ENCODE data around the gene SMARCD1.

- TF ChIP-seq DPF2 (IDR thresholded peaks at IDR 0.05), result no peak
- TF ChIP-seq STAT6 (CRISPR knock-in tag; IDR thresholded peaks at IDR 0.05), result no peak
- TF ChIP-seq FOS (IDR thresholded peaks at IDR 0.05; ENCODE audit: extremely low read depth, insufficient read length), result no peak
- no peak for TF ChIP-seq POLR2A (conservative IDR thresholded peaks at IDR 0.05)
- no peak for TF ChIP-seq POLR2AphosphoS5 (IDR thresholded peaks at IDR 0.05; ENCODE audit: control insufficient read depth, insufficient read depth, low read depth, low read length)
- peak; percentile 90 to 95 (median 94) for TF ChIP-seq CTCF (IDR thresholded peaks at IDR 0.05 in 2 of 3, conservative IDR thresholded peaks at IDR 0.05 in 1 of 3; ENCODE audit: insufficient read depth in 2 of 3, low read depth in 1 of 3, low read length in 3 of 3)
- no peak for TF ChIP-seq FOSL1 (tag; conservative IDR thresholded peaks at IDR 0.05)
- no peak for TF ChIP-seq GABPA (tag; conservative IDR thresholded peaks at IDR 0.05; ENCODE audit: low read depth)
- TF ChIP-seq KDM5B (IDR thresholded peaks at IDR 0.05; ENCODE audit: insufficient replicate concordance, low read depth, low read length), result no peak
- no peak for TF ChIP-seq E2F4 (CRISPR knock-in tag; IDR thresholded peaks at IDR 0.05; ENCODE audit: low read depth)
- no peak for TF ChIP-seq USF1 (CRISPR knock-in tag; IDR thresholded peaks at IDR 0.05)
These were observed 10.0 kb upstream of the SMARCD1 start for GRCh38 chr12:50074936-50075807.

Data from K562 (cell line).